ENCODE measurements around the gene ZNF182.

GRCh38 chrX:47992095-47992380 lies 11.8 kb downstream of the ZNF182 start:
- TF ChIP-seq PBX3 (CRISPR knock-in tag; IDR thresholded peaks at IDR 0.05) (no peak), ZNF473 (tag by site-specific recombination; IDR thresholded peaks at IDR 0.05) (no peak)
